Pulmonary artery endothelial cell (primary cell): ENCODE measurements around the gene RNF31. TPM values are rescaled to one million over a fixed set of nuclear protein-coding genes. Genes with fewer than 3 reads are reported as not detected.
"Not testable (repeated sequence)": the region's sequence is repeated elsewhere in the genome, so short reads cannot be mapped to it uniquely, and the experiment has no call there.

Source experiments
- DNase-seq: peaks from one replicate; pipeline ENCODE4 v3.0.0-alpha.2; 2011; ENCODE audit warnings: low read depth, low spot score
- total RNA-seq: library from RNA; depleted of rRNA; stranded (reverse); fragments of >200 nt; gene quantifications from 2 replicates; pipeline ENCODE4 v1.2.3, GENCODE V29; 2014

The RNF31 gene
- total RNA-seq, 1 donor from 2014 or later, result 34.1 TPM

DNA sequence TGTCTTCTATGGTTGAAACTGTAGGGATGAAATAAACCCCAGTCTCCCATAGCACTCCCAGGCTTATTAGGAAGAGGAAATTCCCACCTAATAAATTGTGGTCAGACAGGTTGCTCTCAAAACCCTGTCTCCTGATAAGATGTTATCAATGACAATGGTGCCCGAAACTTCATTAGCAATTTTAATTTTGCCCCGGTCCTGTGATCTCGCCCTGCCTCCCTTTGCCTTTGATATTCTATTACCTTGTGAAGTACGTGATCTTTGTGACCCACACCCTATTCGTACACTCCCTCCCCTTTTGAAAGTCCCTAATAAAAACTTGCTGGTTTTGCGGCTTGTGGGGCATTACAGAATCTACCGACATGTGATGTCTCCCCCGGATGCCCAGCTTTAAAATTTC, 55.2 kb downstream of the RNF31 start:
- not testable (repeated sequence) for DNase-seq

DNA sequence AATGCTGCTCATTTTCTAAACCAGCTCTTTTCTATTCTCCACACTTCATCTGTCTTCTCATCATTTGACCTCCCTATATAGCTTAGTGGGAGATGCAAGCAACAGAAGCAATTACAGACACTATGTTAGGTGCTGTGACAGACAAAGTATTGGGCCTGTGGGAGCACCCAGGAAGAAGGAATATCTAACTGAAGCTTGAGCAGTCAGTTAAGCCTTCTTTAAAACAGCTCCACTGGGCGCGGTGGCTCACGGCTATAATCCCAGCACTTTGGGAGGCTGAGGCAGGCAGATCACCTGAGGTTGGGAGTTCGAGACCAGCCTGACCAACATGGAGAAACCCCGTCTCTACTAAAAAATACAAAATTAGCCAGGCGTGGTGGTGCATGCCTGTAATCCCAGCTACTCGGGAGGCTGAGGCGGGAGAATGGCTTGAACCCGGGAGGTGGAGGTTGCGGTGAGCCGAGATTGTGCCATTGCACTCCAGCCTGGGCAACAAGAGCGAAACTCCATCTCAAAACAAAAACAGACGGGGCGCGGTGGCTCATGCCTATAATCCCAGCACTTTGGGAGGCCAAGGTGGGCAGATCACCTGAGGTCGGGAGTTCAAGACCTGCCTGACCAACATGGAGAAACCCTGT, 56.1 kb downstream of the RNF31 start:
- DNase-seq, result not testable (repeated sequence)

DNA sequence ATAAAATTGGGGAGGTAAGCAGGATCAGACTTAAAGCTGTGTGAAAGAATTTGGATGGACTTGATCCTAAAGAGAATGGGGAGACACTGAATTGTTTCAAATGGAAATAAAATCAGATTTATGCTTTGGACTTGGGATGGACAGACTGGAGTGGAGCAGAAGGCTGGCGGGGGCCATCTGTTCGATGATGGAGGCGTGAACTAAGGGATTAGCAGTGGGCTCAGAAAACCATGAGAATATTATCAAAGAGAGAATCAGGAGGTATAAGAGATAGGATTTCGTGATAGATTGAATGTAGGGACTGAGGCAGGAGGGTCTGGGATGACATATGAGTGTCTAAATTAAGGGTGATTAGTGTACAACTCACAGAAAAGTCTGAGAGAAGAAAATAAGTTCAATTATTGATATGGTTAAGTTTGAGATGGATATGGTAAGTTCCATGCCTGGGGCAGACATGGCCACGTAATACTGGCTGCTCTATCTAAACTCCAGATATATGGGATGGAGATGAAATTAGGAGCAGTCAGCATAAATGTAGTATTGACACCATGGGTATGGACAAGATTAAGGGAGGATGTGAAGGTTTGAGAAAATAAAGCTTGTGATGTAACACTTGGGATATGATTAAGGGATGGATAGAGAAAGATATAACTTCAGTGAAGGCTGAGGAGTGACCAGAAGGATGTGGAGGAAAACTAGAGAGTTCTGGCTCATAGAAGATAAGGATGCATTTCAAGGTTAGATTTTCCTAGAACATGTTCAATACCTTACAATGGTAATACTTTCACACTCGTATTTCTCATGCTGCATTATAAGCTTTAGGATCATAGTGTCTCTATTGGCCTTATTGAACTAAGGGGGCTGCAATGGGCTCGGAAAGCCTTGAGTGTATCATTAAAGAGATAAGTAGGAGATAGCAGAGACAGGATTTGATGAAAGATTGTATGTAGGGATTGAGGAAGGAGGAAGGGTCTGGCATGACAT, 57.2 kb downstream of the RNF31 start:
- no peak for DNase-seq

DNA sequence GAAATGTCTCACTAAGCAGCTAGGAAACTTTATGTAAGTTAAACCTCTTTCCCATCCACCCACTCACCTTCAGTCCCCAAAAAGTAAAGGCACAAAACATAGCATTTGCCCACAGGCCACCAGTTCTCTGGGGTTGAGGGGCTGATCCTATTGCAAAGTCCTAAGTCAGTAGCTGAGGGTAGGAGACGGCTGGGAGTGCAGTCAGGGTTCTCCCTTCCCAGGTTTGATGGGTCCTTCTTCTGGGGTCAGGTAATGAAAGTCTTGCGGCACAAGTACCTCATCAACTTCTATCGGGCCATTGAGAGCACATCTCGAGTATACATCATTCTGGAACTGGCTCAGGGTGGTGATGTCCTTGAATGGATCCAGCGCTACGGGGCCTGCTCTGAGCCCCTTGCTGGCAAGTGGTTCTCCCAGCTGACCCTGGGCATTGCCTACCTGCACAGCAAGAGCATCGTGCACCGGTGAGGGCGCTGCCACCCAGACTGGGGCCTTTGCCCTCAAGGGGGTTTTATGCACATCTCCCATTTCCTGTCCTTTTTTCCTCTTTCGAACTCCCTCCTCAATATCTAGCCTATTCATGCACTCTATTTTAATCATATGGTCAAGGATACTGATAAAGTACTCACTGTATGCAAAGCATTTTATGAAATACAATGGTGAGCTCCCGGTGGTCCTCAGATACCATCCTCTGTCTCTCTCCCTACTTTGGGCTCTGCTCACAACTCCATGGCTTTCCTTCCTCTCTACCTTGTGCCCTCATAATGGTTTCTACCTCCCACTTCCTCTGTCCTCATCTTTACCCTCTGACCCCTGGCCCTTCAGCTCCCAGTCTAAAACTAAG, 59.2 kb downstream of the RNF31 start:
- DNase-seq, result no peak

DNA sequence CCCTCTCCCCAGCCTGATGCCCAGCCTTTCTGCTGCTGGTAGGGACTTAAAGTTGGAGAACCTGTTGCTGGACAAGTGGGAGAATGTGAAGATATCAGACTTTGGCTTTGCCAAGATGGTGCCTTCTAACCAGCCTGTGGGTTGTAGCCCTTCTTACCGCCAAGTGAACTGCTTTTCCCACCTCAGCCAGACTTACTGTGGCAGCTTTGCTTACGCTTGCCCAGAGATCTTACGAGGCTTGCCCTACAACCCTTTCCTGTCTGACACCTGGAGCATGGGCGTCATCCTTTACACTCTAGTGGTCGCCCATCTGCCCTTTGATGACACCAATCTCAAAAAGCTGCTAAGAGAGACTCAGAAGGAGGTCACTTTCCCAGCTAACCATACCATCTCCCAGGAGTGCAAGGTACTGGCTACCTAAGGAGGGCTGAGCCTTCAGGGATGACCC, 59.8 kb downstream of the RNF31 start:
- no peak for DNase-seq

DNA sequence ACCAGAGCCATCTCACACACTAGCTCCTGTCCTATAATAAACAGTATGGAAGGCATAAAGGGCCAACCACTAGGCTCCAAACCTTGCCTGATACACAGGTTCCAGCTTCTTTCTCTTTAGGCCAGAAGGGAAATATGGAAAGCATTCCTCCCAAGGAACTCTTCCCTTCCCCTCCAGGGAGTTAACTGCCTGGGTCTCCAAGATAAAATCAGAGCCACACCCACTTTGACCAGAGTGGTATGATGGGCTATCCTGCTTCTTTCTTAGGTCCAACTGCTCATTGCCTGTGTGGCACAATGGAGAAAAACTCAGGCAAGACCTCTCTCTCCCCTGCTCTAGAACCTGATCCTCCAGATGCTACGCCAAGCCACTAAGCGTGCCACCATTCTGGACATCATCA, 60.3 kb downstream of the RNF31 start:
- DNase-seq, result no peak

Other genes with a start within 250 kb of the RNF31 start
- gene DHRS4, start 193.7 kb upstream of the RNF31 start, total RNA-seq, result 58.9 and 60.4 TPM in 2 replicates
- gene DHRS4L2, start 158.6 kb upstream of the RNF31 start, total RNA-seq, result 15.8 and 18.3 TPM in 2 replicates
- gene CARMIL3, start 95.5 kb upstream of the RNF31 start, total RNA-seq, result under 0.01 and 0.04 TPM in 2 replicates
- not detected in 2 replicates for gene CPNE6, start 75.9 kb upstream of the RNF31 start, total RNA-seq
- gene PCK2, start 53.2 kb upstream of the RNF31 start, total RNA-seq, result 9.8 and 18.5 TPM in 2 replicates
- 50.1 and 61.2 TPM in 2 replicates for gene DCAF11, start 32.7 kb upstream of the RNF31 start, total RNA-seq
- gene NRL, start 32.5 kb upstream of the RNF31 start, total RNA-seq, result 0.33 and 0.56 TPM in 2 replicates
- gene FITM1, start 16.8 kb upstream of the RNF31 start, total RNA-seq, result 0.13 TPM in 1 of 2 replicates, not detected in the other
- 121 and 126 TPM in 2 replicates for gene PSME1, start 11.3 kb upstream of the RNF31 start, total RNA-seq
- 22.7 and 27.6 TPM in 2 replicates for gene EMC9, start 5.9 kb upstream of the RNF31 start, total RNA-seq
- gene PSME2, start 888 bp upstream of the RNF31 start, total RNA-seq, result 155 and 175 TPM in 2 replicates
- 42.1 and 48.9 TPM in 2 replicates for gene IRF9, start 13.8 kb downstream of the RNF31 start, total RNA-seq
- 1.6 and 4.1 TPM in 2 replicates for gene REC8, start 24.6 kb downstream of the RNF31 start, total RNA-seq
- gene IPO4, start 41.3 kb downstream of the RNF31 start, total RNA-seq, result 57.2 and 58.4 TPM in 2 replicates
- gene TM9SF1, start 47.9 kb downstream of the RNF31 start, total RNA-seq, result 48.9 and 67.2 TPM in 2 replicates
- gene TSSK4, start 58.2 kb downstream of the RNF31 start, total RNA-seq, result 0.20 TPM in 1 of 2 replicates, not detected in the other
- gene CHMP4A, start 66.0 kb downstream of the RNF31 start, total RNA-seq, result 27.7 and 36.5 TPM in 2 replicates
- 6.9 and 13.1 TPM in 2 replicates for gene MDP1, start 68.6 kb downstream of the RNF31 start, total RNA-seq
- 219 and 229 TPM in 2 replicates for gene NEDD8, start 84.9 kb downstream of the RNF31 start, total RNA-seq
- 97.8 and 115 TPM in 2 replicates for gene GMPR2, start 85.4 kb downstream of the RNF31 start, total RNA-seq
- 49.1 and 55.5 TPM in 2 replicates for gene TINF2, start 95.1 kb downstream of the RNF31 start, total RNA-seq
- 0.40 and 0.74 TPM in 2 replicates for gene TGM1, start 115.7 kb downstream of the RNF31 start, total RNA-seq
- 21.0 and 21.6 TPM in 2 replicates for gene RABGGTA, start 124.1 kb downstream of the RNF31 start, total RNA-seq
- gene DHRS1, start 152.3 kb downstream of the RNF31 start, total RNA-seq, result 6.4 and 12.7 TPM in 2 replicates
- 31.3 and 41.3 TPM in 2 replicates for gene NOP9, start 152.4 kb downstream of the RNF31 start, total RNA-seq
- gene CIDEB, start 160.5 kb downstream of the RNF31 start, total RNA-seq, result 1.1 and 2.8 TPM in 2 replicates
- gene LTB4R2, start 162.6 kb downstream of the RNF31 start, total RNA-seq, result 3.6 and 4.2 TPM in 2 replicates
- 1.9 and 2.6 TPM in 2 replicates for gene LTB4R, start 164.0 kb downstream of the RNF31 start, total RNA-seq
- gene ADCY4, start 187.6 kb downstream of the RNF31 start, total RNA-seq, result 36.3 and 41.8 TPM in 2 replicates
- 3.7 and 3.9 TPM in 2 replicates for gene RIPK3, start 192.5 kb downstream of the RNF31 start, total RNA-seq
- 16.1 and 19.1 TPM in 2 replicates for gene NFATC4, start 220.7 kb downstream of the RNF31 start, total RNA-seq